Suprapubic skin (tissue), 4 donors: ENCODE measurements around the gene TAS2R19. TPM values are rescaled to one million over a fixed set of nuclear protein-coding genes. Genes with fewer than 3 reads are reported as not detected.
"Not testable (repeated sequence)": the region's sequence is repeated elsewhere in the genome, so short reads cannot be mapped to it uniquely, and the experiment has no call there.

Experiments used
- DNase-seq, 2 donors: peaks; one replicate each; pipeline ENCODE4 v3.0.0-alpha.2; 2019; ENCODE audit warnings: low spot score in 2 of 2
- H3K27ac ChIP-seq: fragments of 200-600 bp; sonication (generic); one replicate; pipeline ENCODE4 v1.5.1; 2019
- H3K27me3 ChIP-seq: fragments of 200-600 bp; sonication (generic); one replicate; pipeline ENCODE4 v1.5.1; 2019
- H3K36me3 ChIP-seq: fragments of 200-600 bp; sonication (generic); one replicate; pipeline ENCODE4 v1.5.1; 2019
- H3K4me1 ChIP-seq: fragments of 200-600 bp; sonication (generic); one replicate; pipeline ENCODE4 v1.5.1; 2019
- H3K4me3 ChIP-seq: fragments of 200-600 bp; sonication (generic); one replicate; pipeline ENCODE4 v1.5.1; 2019; ENCODE audit warnings: mild to moderate bottlenecking
- H3K9me3 ChIP-seq: fragments of 200-600 bp; sonication (generic); one replicate; pipeline ENCODE4 v1.5.1; 2019
- CTCF ChIP-seq, 2 donors: fragments of 200-600 bp in 1 of 2; fragments of 450-650 bp in 1 of 2; sonication (generic) in 1 of 2; IDR thresholded peaks; one replicate each; pipeline ENCODE4 v1.5.1; 2016 to 2019; ENCODE audit warnings: antibody characterized with exemption in 2 of 2, mild to moderate bottlenecking in 1 of 2, moderate library complexity in 1 of 2
- EP300 ChIP-seq: sonication (generic); formaldehyde crosslinking; IDR thresholded peaks from one replicate; pipeline ENCODE4 v1.6.1; 2017; ENCODE audit warnings: antibody characterized with exemption
- POLR2A ChIP-seq, 2 donors: fragments of 450-650 bp; IDR thresholded peaks; one replicate each; pipeline ENCODE4 v1.6.1; 2017; ENCODE audit warnings: antibody characterized with exemption in 2 of 2, mild to moderate bottlenecking in 2 of 2, moderate library complexity in 2 of 2
- POLR2AphosphoS5 ChIP-seq, 3 donors: sonication (generic); formaldehyde crosslinking; IDR thresholded peaks; one replicate each; pipeline ENCODE4 v1.6.1; 2017; ENCODE audit warnings: antibody characterized with exemption in 3 of 3
- WGBS: methylation state at CpG from one replicate; pipeline ENCODE4 v1.1.5; 2018; 5-methylcytosine and 5-hydroxymethylcytosine counted together
- total RNA-seq, 4 donors: library from RNA; depleted of rRNA; stranded (reverse); fragments of >200 nt; gene quantifications; one replicate each; pipeline ENCODE4 v1.1.0, GENCODE V29; 2016

The TAS2R19 gene
- total RNA-seq, 4 donors from 2014 or later = 2.5 to 9.3 TPM; not detected in 2

DNA sequence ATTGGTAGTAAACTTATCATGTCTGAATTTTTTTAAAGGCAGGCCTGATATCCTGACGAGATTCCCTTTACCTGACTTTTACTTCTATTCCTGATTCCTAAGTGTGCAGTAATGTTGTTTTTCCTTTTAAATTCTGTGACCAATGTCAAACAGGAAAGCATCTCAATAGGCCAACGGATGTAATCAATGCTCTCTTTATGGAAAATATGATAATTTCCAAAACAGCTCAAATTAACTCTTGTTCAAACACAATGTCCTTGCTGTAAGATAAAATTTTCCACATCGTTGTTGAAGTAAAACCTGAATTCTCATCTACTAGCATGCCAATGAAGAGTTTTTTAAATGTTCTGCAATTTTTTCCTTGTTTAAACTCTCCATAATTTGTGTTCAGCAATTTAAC is 16.8 kb upstream of the TAS2R19 start:
- H3K27me3 ChIP-seq = no peaks in the 10 kb centered on the region
- no peaks in the 10 kb centered on the region for H3K9me3 ChIP-seq
- no peaks in the 10 kb centered on the region for H3K4me1 ChIP-seq
- TF ChIP-seq POLR2A (IDR thresholded peaks at IDR 0.05) (no peak), EP300 (no peak), CTCF (IDR thresholded peaks at IDR 0.05) (no peak), POLR2AphosphoS5 (IDR thresholded peaks at IDR 0.05) (no peak)
- no peaks in the 10 kb centered on the region for H3K36me3 ChIP-seq
- no peak for DNase-seq
- H3K4me3 ChIP-seq = no peak overlapping the region
- WGBS = 54% methylated on average over 3 of the region's 3 CpGs
- H3K27ac ChIP-seq = no peak overlapping the region

DNA sequence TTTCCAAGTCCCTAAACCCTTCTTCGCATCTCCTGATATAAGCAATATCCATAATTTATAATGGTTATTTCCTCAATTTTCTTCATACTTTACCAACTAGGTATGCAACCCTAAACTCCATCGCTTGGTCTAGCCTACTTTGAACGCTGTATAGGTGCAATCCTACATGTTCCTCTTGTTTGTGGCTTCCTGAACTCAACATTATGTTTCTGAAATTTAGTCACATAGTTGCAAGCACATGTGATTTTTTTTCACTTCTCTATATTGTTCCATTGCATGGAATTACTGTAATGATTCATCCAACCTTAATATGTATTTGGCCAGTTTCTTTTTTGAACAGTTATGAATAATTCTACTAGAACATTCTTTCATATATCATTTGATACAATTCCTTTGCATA is 11.5 kb upstream of the TAS2R19 start:
- not testable (repeated sequence) for H3K36me3 ChIP-seq, H3K27me3 ChIP-seq, H3K4me1 ChIP-seq, H3K4me3 ChIP-seq, H3K9me3 ChIP-seq, DNase-seq, H3K27ac ChIP-seq
- 94% methylated on average over 1 of the region's 3 CpGs for WGBS

DNA sequence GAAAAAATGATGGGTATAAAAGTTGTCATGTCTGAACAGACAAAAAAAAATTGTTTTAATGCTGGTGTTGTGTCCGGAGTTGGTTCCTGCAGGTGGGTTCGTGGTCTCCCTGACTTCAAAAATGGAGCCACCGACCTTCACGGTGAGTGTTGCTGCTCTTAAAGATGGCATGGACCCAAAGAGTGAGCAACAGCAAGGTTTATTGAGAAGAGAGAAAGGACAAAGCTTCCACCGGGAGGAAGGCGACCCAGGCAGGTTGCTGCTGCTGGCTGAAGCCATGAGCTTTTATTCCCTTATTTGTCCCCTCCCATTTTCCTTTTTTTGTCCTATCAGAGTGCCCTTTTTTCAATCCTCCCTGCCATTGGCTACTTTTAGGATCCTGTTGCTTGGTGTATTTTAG is 8.9 kb upstream of the TAS2R19 start, which contains the start of gene TAS2R31:
Gene TAS2R31, minus strand, starts transcription at position 101 of the 400 bp plus-strand sequence. Its CDS starts 72 bp downstream, at position 29.
- H3K27ac ChIP-seq = no peak within 1 kb of the TSS
- no peaks in the 10 kb centered on the region for H3K9me3 ChIP-seq
- no peak for TF ChIP-seq CTCF (IDR thresholded peaks at IDR 0.05)
- no peak for TF ChIP-seq POLR2A (IDR thresholded peaks at IDR 0.05)
- TF ChIP-seq POLR2AphosphoS5 (IDR thresholded peaks at IDR 0.05) = no peak
- TF ChIP-seq EP300 = no peak
- no peak for DNase-seq
- H3K4me3 ChIP-seq = no peak within 1 kb of the TSS
- peaks cover 18% of the 10 kb centered on the region for H3K36me3 ChIP-seq
- no peaks in the 10 kb centered on the region for H3K4me1 ChIP-seq
- WGBS = 97% methylated on average over 6 of the region's 6 CpGs
- H3K27me3 ChIP-seq = no peaks in the 10 kb centered on the region

- H3K4me3 ChIP-seq = no peak overlapping the region
- TF ChIP-seq POLR2A (IDR thresholded peaks at IDR 0.05) (no peak), EP300 (no peak), POLR2AphosphoS5 (IDR thresholded peaks at IDR 0.05) (no peak), CTCF (IDR thresholded peaks at IDR 0.05) (no peak)
- no peak overlapping the region for H3K27ac ChIP-seq
- no peak for DNase-seq
- H3K36me3 ChIP-seq = peaks cover 12% of the 10 kb centered on the region
- peaks cover 5% of the 10 kb centered on the region for H3K9me3 ChIP-seq
- WGBS = 94% methylated on average over 6 of the region's 6 CpGs
- no peaks in the 10 kb centered on the region for H3K4me1 ChIP-seq
- H3K27me3 ChIP-seq = no peaks in the 10 kb centered on the region
Measured at GRCh38 chr12:11026118-11026517, 3.7 kb upstream of the TAS2R19 start.

DNA sequence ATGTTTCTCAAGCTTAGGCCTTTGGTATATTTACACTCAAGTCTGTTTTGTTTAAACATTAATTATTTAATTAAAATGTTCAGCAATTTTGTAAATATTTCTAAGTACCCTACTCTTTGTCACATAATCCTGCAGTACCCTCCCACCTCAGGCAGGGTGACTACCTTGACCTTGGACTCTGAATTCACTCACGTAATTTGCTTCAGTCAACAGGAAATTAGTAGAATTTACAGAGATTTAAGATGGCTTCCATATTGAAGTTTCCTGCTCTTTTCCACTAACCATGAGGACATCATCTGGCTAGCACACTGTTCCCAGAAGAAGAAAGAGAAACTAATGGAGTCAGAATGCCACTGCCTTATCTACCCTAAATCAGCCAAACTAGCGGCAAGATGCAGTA is 967 bp upstream of the TAS2R19 start:
- Histone ChIP-seq H3K36me3 (peaks cover 12% of the 10 kb centered on the region), H3K27ac (no peak overlapping the region), H3K27me3 (no peaks in the 10 kb centered on the region), H3K4me3 (no peak overlapping the region), H3K4me1 (no peaks in the 10 kb centered on the region), H3K9me3 (peaks cover 5% of the 10 kb centered on the region)
- no peak for TF ChIP-seq POLR2AphosphoS5 (IDR thresholded peaks at IDR 0.05)
- no peak for TF ChIP-seq CTCF (IDR thresholded peaks at IDR 0.05)
- no peak for TF ChIP-seq POLR2A (IDR thresholded peaks at IDR 0.05)
- TF ChIP-seq EP300 = no peak
- no peak for DNase-seq
- WGBS = 78% methylated on average over 2 of the region's 2 CpGs

- Histone ChIP-seq H3K36me3 (no peaks in the 10 kb centered on the region), H3K27me3 (no peaks in the 10 kb centered on the region), H3K4me1 (no peaks in the 10 kb centered on the region), H3K27ac (no peak overlapping the region), H3K9me3 (no peaks in the 10 kb centered on the region), H3K4me3 (no peak overlapping the region)
- 80% methylated on average over 1 of the region's 1 CpG for WGBS
- no peak for DNase-seq
- TF ChIP-seq POLR2AphosphoS5 (IDR thresholded peaks at IDR 0.05) (no peak), EP300 (no peak), CTCF (IDR thresholded peaks at IDR 0.05) (no peak), POLR2A (IDR thresholded peaks at IDR 0.05) (no peak)
Measured at GRCh38 chr12:11016937-11017336, 5.5 kb downstream of the TAS2R19 start.
